ENCODE results near the gene DDX10.

Gene DDX10

DNA sequence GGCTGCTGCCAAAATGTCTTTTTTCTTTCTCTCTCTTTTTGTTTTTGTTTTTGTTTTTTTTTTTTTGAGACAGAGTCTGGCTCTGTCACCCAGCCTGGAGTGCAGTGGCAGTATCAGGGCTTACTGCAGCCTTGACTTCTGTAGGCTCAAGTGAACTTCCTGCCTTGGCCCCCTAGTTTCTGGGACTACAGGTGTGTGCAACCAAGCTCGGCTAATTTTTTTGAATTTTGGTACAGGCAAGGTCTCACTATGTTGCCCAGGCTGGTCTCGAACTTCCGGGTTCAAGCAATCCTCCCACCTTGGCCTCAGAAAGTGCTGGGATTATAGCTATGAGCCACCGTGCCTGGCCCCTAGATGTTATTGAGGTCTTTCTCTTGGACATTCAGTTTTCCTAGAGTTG, 2.2 kb upstream of the DDX10 start:
- no peak for DNase-seq

DNA sequence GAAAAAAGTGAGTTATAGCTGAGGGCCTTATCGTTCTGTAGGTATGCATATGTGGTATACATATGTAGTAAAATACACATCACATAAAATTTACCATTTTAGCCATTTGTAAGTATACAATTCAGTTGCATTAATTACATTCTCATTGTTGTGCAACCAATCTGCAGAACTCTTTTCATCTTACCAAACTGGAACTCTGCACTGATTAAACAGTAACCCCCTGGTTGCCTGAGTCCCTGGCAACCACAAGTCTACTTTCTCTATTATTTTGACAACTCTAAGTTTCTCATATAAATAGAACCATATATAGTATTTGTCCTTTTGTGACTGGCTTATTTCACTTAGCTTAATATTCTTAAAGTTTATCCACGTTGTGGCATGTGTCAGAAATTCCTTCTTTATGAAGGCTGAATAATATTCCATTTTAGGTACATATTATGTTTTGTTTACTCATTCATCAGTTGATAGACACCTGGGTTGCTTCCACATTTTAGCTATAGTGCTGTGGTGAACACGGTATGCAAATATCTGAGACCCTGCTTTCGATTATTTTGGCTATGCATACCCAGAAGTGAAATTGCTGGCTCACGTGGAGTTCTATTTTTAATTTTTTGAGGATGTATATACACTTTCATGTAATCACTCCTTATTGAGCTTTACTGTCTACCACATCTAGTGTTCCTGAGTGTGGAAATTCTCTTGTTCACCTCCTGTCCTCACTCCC, 1.6 kb upstream of the DDX10 start:
- no peak for DNase-seq

DNA sequence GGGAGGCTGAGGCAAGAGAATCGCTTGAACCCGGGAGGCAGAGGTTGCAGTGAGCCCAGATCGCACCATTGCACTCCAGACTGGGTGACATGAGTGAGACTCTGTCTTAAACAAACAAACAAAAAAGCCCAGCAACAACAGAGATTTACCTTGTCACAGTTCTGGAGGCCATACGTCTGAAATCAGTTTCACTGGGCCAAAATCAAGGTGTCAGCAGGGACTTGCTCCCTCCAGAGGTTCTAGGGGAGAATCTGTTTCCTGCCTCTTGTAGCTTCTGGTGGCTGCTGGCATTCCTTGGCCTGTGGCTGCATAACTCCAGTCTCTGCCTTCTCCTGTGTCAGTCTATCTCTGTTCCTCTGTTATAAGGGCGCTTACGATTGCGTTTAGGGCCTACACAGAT, 1.5 kb downstream of the DDX10 start:
- no peak for DNase-seq

DNA sequence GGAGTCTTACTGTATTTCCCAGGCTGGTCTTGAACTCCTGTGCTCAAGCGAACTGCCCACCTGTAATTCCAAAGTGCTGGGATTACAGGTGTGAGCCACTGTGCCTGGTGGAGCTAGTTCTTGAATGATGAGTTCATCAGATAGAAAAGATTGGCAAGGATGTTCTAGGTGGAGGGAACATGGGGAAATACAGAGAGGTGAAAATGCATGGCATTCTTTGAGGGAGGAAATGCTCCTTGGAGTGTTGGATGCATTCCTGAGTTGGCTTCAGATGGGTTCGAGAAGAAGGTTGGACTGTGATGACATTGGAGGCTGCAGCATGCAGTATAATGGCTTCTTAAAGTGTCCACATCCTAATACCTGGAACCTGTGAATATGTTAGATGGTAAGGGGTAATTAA, 4.4 kb downstream of the DDX10 start:
- DNase-seq = no peak

DNA sequence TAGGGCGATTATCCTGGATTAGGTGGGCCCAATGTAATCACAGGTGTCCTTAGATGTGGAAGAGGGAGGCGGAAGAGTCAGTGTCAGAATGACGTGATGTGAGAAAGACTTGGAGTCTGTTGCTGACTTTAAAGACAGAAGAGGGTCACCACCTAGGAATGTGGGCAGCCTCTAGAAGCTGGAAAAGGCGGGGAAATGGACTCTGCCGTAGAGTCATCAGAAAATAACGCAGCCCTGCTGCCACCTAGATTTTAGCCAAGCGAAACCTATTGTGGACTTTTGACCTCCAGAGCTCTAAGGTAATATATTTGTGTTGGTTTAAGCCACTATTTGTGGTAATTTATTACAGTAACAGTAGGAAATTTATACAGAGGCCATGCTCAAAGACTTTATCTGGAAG, 4.8 kb downstream of the DDX10 start:
- DNase-seq = no peak

DNA sequence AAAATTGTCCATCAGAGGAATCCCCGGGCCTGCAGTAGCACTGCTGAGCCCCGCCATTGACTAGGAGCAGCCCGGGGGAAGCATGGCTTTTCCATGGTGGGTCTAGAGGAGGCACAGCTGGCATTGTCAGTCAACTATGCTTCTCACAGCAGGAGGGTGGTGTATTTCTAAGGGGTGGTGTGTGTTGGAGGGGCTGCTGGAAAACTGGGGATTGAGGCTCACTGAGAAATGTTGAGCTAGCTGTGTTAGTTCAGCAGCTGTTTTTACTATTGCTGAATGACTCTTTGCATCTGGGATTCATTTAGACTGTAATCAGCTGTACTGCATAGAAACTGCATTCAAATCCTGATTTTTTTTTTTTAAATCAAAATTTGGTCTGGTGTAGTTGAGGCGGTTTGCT, 5.6 kb downstream of the DDX10 start:
- no peak for DNase-seq

DNA sequence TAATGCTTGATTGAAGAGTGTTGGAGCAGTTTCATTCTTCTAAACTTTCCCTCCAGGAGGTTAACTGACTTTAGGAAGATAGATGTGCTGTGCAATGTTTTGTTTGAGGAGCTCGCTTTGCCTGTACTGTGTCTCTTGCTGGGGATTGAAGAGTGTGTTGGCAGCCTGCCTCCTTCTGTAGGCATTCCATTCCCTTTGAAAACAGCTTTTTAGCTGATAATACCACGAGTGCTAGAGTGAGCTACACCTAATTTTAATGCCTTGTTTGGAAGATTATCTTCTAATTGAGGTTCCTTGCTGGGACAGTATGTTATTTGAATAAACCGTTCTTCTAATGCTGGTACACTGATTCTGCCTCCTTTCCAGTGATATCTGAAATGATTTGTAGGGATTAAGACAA, 7.2 kb downstream of the DDX10 start:
- DNase-seq = no peak

DNA sequence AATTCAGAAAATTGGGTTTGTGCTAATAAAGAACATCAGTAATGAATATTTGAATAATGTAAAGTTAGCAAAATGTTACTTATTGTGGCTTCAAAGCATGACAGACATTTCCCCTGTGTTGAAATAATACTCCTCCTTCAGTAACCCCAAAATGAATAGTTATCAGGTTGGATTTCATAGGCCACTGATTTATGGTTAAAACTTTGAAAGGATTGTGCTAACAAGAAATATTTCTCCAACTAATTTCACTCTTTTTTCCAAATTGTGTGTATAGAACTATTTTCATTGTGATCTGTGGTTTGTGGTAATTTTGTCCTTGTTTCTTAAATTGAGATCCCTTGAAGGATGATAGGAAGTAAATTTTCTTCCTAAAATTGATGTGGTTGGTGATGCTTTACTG, 7.9 kb downstream of the DDX10 start:
- no peak for DNase-seq

DNA sequence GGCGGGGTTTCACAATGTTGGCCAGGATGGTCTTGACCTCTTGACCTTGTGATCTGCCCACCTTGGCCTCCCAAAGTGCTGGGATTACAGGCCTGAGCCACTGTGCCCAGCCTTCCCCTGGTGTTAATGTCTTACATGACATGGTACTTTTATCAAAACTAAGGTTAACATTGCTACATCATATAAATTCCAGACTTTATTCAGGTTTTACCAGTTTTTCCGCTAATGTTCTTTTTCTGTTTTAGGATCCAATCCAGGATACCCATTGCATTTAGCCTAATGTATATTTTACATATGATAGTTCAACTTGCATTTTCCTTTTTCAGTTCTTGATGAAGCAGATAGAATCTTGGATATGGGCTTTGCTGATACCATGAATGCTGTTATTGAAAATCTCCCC, 14.2 kb downstream of the DDX10 start:
- DNase-seq = no peak

DNA sequence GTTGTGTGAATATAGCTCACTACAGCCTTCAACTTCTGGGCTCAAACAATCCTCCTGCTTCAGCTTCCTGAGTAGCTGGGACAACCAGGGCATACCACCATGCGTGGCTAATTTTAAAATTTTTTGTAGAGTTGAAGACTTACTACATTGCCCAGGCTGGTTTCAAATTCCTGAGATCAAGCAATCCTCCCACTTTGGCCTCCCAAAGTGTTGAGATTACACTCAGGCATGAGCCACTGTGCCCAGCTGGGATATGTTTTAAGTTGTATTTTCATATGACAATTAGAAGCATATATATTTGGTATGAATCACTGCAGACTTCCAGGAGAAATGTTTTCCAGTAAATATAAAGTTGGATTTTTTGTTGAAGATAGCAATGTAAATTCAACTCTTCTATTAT, 15.4 kb downstream of the DDX10 start:
- DNase-seq = no peak

DNA sequence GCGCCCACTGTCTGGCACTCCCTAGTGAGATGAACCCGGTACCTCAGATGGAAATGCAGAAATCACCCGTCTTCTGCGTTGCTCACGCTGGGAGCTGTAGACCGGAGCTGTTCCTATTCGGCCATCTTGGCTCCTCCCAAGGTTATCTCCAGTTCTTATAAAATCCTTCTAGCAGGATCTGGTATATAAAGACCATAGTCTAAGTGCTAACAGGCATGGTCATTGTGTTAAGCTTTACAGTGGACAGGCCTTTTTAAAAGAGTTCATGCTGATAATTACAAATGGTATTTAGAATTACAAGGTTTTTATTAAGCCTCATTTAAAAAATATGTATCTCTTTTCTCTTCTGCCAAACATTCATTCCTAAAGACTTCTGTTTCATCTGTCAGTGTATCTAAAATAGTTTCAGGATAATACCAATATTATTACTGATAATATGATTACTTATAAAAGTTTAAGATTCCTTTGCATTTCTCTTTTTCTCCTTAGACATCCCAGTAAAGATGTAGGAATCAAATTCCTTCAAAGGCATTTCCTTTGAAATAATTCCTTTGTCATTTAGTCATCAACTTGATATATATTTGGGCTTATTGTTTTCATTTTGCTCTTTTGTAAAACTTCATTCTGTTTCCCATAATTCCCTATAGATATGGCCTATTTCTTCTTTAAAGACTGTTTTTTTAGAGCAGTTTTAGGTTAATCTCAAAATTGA, 20.7 kb downstream of the DDX10 start:
- no peak for DNase-seq

DNA sequence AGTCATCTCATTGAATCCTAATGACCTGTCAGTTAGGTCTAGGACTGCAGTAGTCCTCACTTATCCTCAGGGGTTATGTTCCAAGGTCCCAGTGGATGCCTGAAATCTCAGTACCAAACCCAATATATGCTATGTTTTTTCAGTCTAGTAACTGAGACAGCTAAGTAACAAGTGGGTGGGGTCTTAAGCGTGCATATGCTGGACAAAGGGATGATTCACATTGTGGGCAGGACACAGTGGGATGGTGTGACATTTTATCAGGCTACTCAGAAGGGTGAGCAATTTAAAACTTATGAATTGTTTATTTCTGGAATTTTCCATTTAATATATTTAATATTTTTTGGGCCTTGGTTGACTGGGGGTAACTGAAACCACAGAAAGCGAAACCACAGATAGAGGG, 29.0 kb downstream of the DDX10 start:
- DNase-seq = no peak

DNA sequence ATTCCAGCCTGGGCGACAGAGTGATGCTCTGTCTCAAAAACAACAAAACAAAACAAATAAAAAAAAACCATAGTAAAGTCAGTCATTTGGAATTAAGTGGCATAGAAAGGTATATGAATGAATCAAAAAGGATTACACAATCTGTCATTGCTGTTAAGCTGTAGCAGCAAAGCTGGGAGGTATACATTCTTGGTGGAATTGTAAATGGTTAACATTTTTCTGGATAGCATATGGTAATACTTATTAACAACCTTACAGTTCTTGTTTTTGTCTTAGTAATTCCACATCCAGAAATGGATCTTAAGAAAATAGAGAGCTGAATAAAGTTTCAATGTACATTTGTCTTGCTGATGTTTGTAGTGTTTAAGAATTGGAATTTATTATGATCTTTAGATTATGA, 30.0 kb downstream of the DDX10 start:
- DNase-seq = no peak

DNA sequence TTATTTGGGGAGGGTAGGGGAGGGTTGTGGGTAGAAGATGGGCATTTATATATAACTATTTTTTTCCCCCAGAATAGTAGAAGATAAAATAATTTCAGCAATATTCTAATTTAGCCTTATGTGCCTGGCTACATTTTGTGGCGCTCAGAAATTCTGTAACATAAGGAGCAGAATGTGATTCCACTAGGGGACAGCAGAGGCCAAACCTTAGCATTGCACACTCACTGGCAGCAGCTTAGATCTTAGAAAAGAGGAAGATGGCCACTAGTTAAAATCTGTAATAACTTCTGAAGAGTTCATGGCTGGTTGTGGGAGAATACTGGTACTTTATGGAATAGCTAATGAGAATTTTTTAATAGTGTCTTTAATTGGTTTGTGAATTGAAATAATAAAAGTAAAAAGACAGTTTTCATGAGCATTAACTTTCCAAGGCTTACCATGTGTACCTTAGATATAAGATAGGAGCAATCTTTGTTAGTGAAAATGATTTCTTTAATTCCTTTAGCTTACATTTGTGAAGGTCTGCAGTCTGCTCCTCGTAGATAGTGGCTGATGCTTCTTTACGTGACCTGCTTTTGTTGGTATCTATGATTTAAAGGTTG, 33.1 kb downstream of the DDX10 start:
- no peak for DNase-seq

DNA sequence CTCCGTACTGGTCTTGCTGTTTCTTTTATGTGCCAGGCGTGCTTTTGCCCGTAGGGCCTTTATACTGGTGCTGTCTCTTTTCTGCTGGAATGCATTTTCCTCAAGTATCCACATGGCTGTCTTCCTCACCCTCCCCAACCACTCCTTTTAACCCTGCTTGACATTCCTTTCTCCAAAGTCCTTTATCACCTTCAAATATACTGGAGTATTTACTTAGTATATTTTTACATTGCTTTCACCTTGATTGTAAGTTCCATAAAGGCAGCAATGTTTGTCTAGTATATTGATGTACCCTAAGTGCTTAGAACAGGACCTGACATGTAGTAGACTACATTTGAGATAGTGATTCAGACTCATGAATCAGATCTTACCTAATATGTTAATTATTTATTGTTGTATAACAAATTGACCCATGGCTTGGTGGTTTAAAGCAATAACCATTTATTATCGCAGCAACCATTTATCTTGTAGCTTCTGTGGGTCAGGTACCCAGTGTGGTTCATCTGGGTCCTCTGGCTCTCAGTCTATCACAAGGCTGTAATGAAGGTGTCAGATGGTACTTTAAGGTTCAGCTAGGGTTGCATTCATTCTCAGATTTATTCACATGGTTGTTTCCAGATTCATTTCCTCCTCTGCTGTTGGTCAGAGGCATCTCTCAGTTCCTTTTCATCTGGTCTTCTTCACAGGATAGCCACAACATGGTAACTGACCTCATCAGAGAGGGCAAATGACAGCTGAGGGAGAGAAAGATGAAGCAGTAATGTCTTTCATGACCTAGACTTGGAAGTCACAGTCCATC, 34.2 kb downstream of the DDX10 start:
- DNase-seq = no peak

DNA sequence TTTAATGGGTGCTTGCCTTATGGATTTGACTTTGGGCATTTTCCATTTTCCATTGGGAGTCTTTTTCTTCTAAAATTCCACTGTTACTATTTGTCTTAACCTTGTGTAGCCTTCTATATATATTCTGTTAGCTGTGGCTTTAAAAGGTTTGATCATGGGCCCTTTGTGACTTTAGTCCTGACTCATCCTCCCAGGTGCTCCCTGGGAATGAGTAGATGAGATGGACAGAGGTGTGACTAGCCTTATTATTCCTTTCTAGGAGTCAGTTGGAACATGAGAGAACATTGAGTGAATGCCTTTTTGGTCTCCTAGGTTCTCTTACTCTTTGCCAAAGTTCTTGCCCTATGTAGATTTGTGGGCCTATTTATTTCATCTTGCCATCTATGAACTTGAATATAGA, 39.0 kb downstream of the DDX10 start:
- DNase-seq = no peak

DNA sequence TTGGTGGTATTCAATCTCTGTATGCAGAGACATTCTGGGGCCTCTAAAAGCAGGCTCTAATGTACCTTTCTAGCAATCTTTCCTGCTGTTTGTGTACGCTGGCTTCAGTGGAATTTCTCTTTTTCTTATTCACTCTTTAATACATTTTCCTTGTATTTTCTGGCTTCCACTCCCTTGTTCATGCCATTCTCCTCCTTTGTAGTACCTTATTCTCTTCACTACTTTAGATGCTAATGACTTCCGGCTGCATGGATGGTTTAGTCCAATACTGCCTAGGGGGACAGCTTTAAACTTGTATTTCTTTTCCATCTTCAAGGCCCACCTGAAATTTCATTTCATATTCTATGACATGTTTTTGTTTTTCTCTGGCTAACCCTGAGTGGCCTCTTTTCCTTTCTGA, 40.2 kb downstream of the DDX10 start:
- DNase-seq = no peak

DNA sequence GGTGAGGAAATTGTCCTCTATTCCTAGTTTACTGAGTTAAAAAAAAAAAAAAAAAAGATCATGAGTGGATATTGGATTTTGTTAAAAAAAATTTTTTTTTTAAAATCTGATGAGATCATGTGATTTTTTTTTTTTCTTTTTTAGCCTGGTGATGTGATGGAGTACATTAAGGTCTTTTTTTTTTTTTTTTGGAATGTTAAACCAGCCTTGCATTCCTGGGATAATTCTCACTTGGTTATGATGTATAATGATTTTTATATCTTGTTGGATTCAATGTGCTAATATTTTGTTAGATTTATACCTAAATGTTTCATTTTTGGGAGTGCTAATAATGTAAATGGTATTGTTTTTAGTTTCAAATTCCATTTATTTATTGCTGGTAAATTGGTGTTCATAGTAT, 43.3 kb downstream of the DDX10 start:
- DNase-seq = no peak

DNA sequence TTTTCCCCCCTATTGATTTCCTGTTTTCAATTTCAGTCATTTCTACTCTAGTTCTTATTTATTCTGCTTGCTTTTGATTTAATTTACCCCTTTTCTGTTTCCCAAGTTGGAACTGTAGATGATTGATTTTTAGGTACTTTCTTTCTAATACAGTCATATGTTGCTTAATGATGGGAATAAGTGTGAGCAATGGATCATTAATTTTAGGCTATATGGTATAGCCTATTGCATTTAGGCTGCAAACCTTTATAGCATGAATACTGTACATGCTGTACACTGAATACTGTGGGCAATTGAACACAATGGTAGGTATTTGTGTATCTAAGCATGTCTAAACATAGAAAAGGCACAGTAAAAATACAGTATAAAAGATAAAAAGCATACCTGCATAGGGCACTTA, 44.9 kb downstream of the DDX10 start:
- no peak for DNase-seq

DNA sequence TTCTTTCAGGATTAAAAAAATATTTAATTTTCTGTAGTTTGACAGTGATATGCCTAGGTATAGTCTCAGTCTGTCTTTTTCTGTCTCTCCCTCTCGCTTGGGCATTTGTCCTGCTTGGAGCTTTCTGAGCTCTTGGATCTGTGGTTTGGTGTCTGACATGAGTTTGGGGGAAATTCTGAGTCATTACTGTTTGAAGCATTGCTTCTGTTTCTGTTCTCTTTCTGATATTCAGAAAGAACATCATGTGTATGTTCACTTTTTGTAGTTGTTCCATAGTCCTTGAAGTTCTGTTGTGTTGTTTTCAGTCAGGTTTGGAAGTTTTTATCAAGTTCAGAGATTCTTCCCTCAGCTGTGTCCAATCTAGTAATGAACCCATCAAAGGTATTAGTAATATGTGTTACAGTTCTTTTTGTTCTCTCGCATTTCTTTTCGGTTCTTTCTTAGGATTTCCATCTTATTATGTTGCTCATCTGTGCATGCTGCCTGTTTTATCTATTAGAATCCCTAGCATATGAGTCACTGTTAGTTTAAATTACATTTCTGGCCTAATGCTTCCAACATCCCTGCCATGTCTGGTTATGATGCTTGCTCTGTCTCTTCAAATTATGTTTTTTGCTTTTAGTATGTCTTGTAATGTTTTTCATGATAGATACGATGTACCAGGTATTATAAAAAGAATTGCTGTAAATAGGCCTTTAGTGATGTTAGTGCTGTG, 48.4 kb downstream of the DDX10 start:
- DNase-seq = no peak

DNA sequence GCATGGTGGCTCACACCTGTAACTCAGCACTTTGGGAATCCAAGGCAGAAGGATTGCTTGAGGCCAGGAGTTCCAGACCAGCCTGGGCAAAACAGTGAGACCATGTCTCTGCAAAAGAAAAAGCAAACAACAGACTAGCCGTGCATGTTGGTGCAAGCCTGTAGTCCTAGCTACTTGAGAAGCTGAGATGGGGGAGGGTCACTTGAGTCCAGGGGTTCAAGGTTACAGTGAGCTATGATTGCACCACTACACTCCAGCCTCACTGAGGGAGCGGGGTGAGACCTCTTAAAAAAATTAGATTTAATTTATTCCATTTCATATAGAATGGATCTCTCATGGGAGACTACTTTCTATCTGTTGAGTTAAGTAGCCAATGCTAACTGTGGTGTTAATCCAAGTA, 50.4 kb downstream of the DDX10 start:
- no peak for DNase-seq

DNA sequence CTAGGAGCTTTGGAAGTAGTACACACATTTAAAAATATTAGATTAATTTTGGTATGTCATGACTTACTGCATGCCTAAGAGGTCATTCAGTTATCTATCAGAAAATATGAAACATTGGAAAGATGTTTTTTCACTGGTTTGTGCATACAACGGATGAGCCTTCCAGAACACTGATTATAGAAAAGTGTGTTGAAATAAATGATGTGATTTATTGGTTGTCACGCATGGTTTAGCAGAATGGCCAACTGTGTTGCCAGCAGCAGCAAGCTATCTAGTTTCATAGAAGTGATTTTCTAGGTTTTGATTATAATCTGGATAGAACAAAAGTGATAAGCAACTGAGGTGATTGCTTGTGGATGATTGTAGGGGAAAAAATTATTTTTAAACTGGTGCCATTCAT, 53.6 kb downstream of the DDX10 start:
- no peak for DNase-seq

Measured in activated CD4-positive, alpha-beta T cell treated with anti-CD3 and anti-CD28 coated beads for 1 hour (primary cell).